K562 (cell line): ENCODE measurements around the gene SLC6A6. TPM values are rescaled to one million over a fixed set of nuclear protein-coding genes. Genes with fewer than 3 reads are reported as not detected.

Experiments
- ATAC-seq: fragments of 200-7000 bp; cut with Tn5 transposase; 3 replicates; pipeline ENCODE4 v1.9.1; 2020; ENCODE audit warnings: moderate library complexity
- BruUV-seq: library from RNA; stranded (reverse); fragments of 400-500 nt; replicated peaks from 2 replicates; lab custom pipeline; 2021; lab: Mats Ljungman, UMichigan
- CTCF ChIA-PET: fragments of 300-600 bp; formaldehyde crosslinking; extraction: SDS; loops from one replicate; lab custom pipeline; 2021; ENCODE audit warnings: low intra/inter-chr PET ratio; lab: Yijun Ruan, JAX
- POLR2A ChIA-PET: fragments of 300-600, 350-650 bp; sonication (Branson Sonifier 250); formaldehyde crosslinking; extraction: SDS; loops from one replicate; lab custom pipeline; 2021; ENCODE audit warnings: antibody characterized with exemption, inconsistent platforms; lab: Yijun Ruan, JAX
- DNase-seq, 4 experiments: peaks; one replicate each; pipeline versions ENCODE4 v3.0.0 to v3.0.0-alpha.2; 2011 to 2018; ENCODE audit warnings: low spot score in 3 of 4, mixed read lengths in 3 of 4; ENCODE audit errors: extremely low read depth in 1 of 4
- FAIRE-seq: peaks from 2 replicates; lab custom pipeline; 2011; peaks lifted over from hg19 to GRCh38; lab: Jason Lieb, UNC
- H2AFZ ChIP-seq: 2 replicates; pipeline ENCODE4 v1.6.0; 2011; ENCODE audit warnings: low read depth, low read length, control low read depth, inconsistent platforms
- H3K27ac ChIP-seq: fragments of 200-600 bp; 3 replicates; pipeline ENCODE4 v1.8.0; 2011; ENCODE audit warnings: low read depth, mild to moderate bottlenecking, control low read depth, inconsistent platforms, low read length, moderate library complexity, mixed read lengths; ENCODE audit errors: extremely low read depth
- H3K27me3 ChIP-seq, 2 experiments: fragments of 300-600 bp in 1 of 2; 2 replicates in 1 of 2; 3 replicates in 1 of 2; pipeline versions ENCODE4 v1.6.0 to v1.8.0; 2011; ENCODE audit warnings: inconsistent platforms in 2 of 2, low read length in 2 of 2, mild to moderate bottlenecking in 1 of 2, mixed read lengths in 1 of 2, moderate library complexity in 1 of 2; ENCODE audit not compliant: control insufficient read depth in 2 of 2, insufficient read depth in 2 of 2
- H3K36me3 ChIP-seq: fragments of 300-600 bp; 3 replicates; pipeline ENCODE4 v1.8.0; 2011; ENCODE audit warnings: mild to moderate bottlenecking, low read length, inconsistent platforms; ENCODE audit not compliant: control insufficient read depth, insufficient read depth
- H3K4me1 ChIP-seq, 2 experiments: fragments of 200-600 bp in 1 of 2; replicated peaks in 1 of 2; 2 replicates in 1 of 2; 3 replicates in 1 of 2; pipeline versions ENCODE4 v1.5.1 to v1.8.0; 2011; ENCODE audit warnings: inconsistent platforms in 2 of 2, low read length in 2 of 2, mild to moderate bottlenecking in 1 of 2, mixed read lengths in 1 of 2, moderate library complexity in 1 of 2; ENCODE audit not compliant: control insufficient read depth in 2 of 2, insufficient read depth in 2 of 2
- H3K4me2 ChIP-seq: 2 replicates; pipeline ENCODE4 v1.6.1; 2011; ENCODE audit warnings: low read length, control low read depth, inconsistent platforms, mixed read lengths; ENCODE audit not compliant: insufficient read depth
- H3K4me3 ChIP-seq: fragments of 200-600 bp; sonication (generic), shearing (Covaris generic); 2 replicates; pipeline ENCODE4 v1.5.1; 2016; ENCODE audit warnings: control low read depth, inconsistent platforms
- H3K79me2 ChIP-seq: fragments of 200-600 bp; 3 replicates; pipeline ENCODE4 v1.8.0; 2011; ENCODE audit warnings: low read length, inconsistent platforms; ENCODE audit not compliant: control insufficient read depth, insufficient read depth
- H3K9ac ChIP-seq, 2 experiments: 2 replicates each; pipeline versions ENCODE4 v1.6.0 to v1.6.1; 2011; ENCODE audit warnings: low read depth in 2 of 2, low read length in 2 of 2, control low read depth in 1 of 2, inconsistent platforms in 1 of 2, mild to moderate bottlenecking in 1 of 2, mixed read lengths in 1 of 2; ENCODE audit not compliant: insufficient read depth in 1 of 2
- H3K9me1 ChIP-seq: one replicate; pipeline ENCODE4 v1.6.0; 2011; ENCODE audit warnings: inconsistent platforms, mild to moderate bottlenecking, low read length, moderate library complexity; ENCODE audit not compliant: control insufficient read depth, insufficient read depth
- H3K9me3 ChIP-seq: replicated peaks from 2 replicates; pipeline ENCODE4 v1.5.1; 2011; ENCODE audit warnings: low read depth, low read length, inconsistent platforms; ENCODE audit not compliant: control insufficient read depth, insufficient read depth
- H4K20me1 ChIP-seq: replicated peaks from 2 replicates; pipeline ENCODE4 v1.6.1; 2011; ENCODE audit warnings: low read length, inconsistent platforms, mixed read lengths; ENCODE audit not compliant: control insufficient read depth, insufficient read depth
- ADNP ChIP-seq: fragments of 200-800 bp; sonication (Bioruptor generic); IDR thresholded peaks from 2 replicates; pipeline ENCODE4 v1.6.1; 2016; ENCODE audit warnings: missing genetic modification characterization, missing compliant biosample characterization
- BCOR ChIP-seq: fragments of 450-650 bp; IDR thresholded peaks from 2 replicates; pipeline ENCODE4 v1.6.1; 2016
- FOXP4 ChIP-seq: sonication (generic); formaldehyde crosslinking; IDR thresholded peaks from 2 replicates; pipeline ENCODE4 v1.8.0; 2022; ENCODE audit warnings: mild to moderate bottlenecking, missing genetic modification reagents, borderline replicate concordance
- HDAC2 ChIP-seq: fragments of 450-650 bp; IDR thresholded peaks from 2 replicates; pipeline ENCODE4 v1.6.1; 2016; ENCODE audit warnings: mild to moderate bottlenecking
- HDGF ChIP-seq: fragments of 450-650 bp; IDR thresholded peaks from 2 replicates; pipeline ENCODE4 v1.6.1; 2016
- HES1 ChIP-seq: fragments of 450-650 bp; IDR thresholded peaks from 2 replicates; pipeline ENCODE4 v1.6.1; 2016; ENCODE audit warnings: low read depth, mild to moderate bottlenecking, moderate library complexity
- MAX ChIP-seq: sonication (generic); formaldehyde crosslinking; IDR thresholded peaks from 2 replicates; pipeline ENCODE4 v1.9.0; 2022; ENCODE audit warnings: mild to moderate bottlenecking, missing genetic modification reagents
- MYNN ChIP-seq, 2 experiments: sonication (generic); formaldehyde crosslinking in 1 of 2; IDR thresholded peaks; 2 replicates each; pipeline versions ENCODE4 v1.5.0 to v1.6.1; 2016 to 2020; ENCODE audit warnings: antibody characterized with exemption in 1 of 2, missing genetic modification reagents in 1 of 2
- NFIX ChIP-seq: fragments of 250-450 bp; sonication (Bioruptor Pico); IDR thresholded peaks from 2 replicates; pipeline ENCODE4 v1.4.0; 2020; ENCODE audit warnings: low read depth, mild to moderate bottlenecking, moderate library complexity
- PCBP1 ChIP-seq: fragments of 200-400 bp; formaldehyde crosslinking; IDR thresholded peaks from 2 replicates; pipeline ENCODE4 v1.6.1; 2018; ENCODE audit warnings: mild to moderate bottlenecking, low read depth, low read length; ENCODE audit not compliant: poor library complexity, severe bottlenecking
- TOE1 ChIP-seq, 2 experiments: fragments of 450-650 bp in 1 of 2; sonication (generic) in 1 of 2; formaldehyde crosslinking in 1 of 2; IDR thresholded peaks; 2 replicates each; pipeline versions ENCODE4 v1.7.1 to v1.8.0; 2016 to 2022; ENCODE audit warnings: borderline replicate concordance in 2 of 2, mild to moderate bottlenecking in 2 of 2, antibody characterized with exemption in 1 of 2, inconsistent platforms in 1 of 2, low read depth in 1 of 2, missing genetic modification reagents in 1 of 2, moderate library complexity in 1 of 2
- ZEB2 ChIP-seq: fragments of 450-650 bp; IDR thresholded peaks from 2 replicates; pipeline ENCODE4 v1.6.1; 2016
- ZKSCAN8 ChIP-seq: fragments of 200-800 bp; sonication (Bioruptor generic); IDR thresholded peaks from 2 replicates; pipeline ENCODE4 v1.6.1; 2016; ENCODE audit warnings: missing genetic modification characterization, missing compliant biosample characterization
- ZNF239 ChIP-seq: fragments of 250-450 bp; sonication (Bioruptor Pico); IDR thresholded peaks from 2 replicates; pipeline ENCODE4 v1.4.0; 2020; ENCODE audit warnings: mild to moderate bottlenecking
- ZNF592 ChIP-seq: fragments of 450-650 bp; IDR thresholded peaks from 2 replicates; pipeline ENCODE4 v1.6.1; 2017; ENCODE audit warnings: antibody characterized with exemption, mild to moderate bottlenecking
- ZNF707 ChIP-seq: fragments of 250-450 bp; sonication (Bioruptor Pico); conservative IDR thresholded peaks from 2 replicates; pipeline ENCODE4 v1.8.0; 2022; ENCODE audit warnings: inconsistent platforms, mild to moderate bottlenecking, moderate library complexity
- WGBS: fragments of 100-300 bp; shearing (Covaris generic); methylation state at CpG from one replicate; pipeline ENCODE4 v1.1.6; 2016; ENCODE audit warnings: low coverage, mixed read lengths; ENCODE audit not compliant: insufficient coverage; ENCODE audit errors: missing lambda C conversion rate; 5-methylcytosine and 5-hydroxymethylcytosine counted together
- in situ Hi-C: fragments of 300-500 bp; cut with MboI; formaldehyde crosslinking; loops from 4 replicates; pipeline ENCODE4 v1.15.0; 2018; ENCODE audit warnings: inconsistent platforms, mixed read lengths
- intact Hi-C: fragments of 100-400 bp; cut with micrococcal nuclease; formaldehyde crosslinking; loops from 2 replicates; pipeline ENCODE4 v1.14.2; 2022
- polyA plus RNA-seq, 8 experiments: library from polyadenylated mRNA; depleted of rRNA in 4 of 8; stranded (reverse) in 5 of 8; unstranded in 3 of 8; fragments of >200 nt; fragmentation: Nextera tagmentation in 2 of 8; fragmentation: Illumina TruSeq in 1 of 8; extraction: Ambion mirVana in 2 of 8; extraction: Trizol in 1 of 8; gene quantifications; 2 replicates each; pipeline versions ENCODE4 v1.2.1 to v1.2.3, GENCODE V29; 2011 to 2014; ENCODE audit warnings: inconsistent platforms in 1 of 8, missing spikeins in 1 of 8
- total RNA-seq, 7 experiments: library from RNA; depleted of rRNA in 6 of 7; stranded (reverse); fragments of >200 nt in 6 of 7; fragmentation: Illumina TruSeq in 2 of 7; extraction: Trizol in 2 of 7; gene quantifications; 2 replicates each; pipeline versions ENCODE4 v1.2.1 to v1.2.3, GENCODE V29; 2011 to 2021; ENCODE audit warnings: low replicate concordance in 1 of 7

SLC6A6 gene
- total and polyA plus RNA-seq, 9 of the 15 experiments (the other 6 are each of a cell fraction or from before 2014, with no cell fraction given), result 12.3 to 203 (median 93.2) TPM

- DNase-seq (peak in 3 of 4 experiments; percentile 42 to 47 (median 45)), ATAC-seq (peak; percentile 49), FAIRE-seq (peak; percentile 73)
- H3K27ac ChIP-seq, result no peak overlapping the region
- H3K9ac ChIP-seq, result peak overlapping the region in 1 of 2 experiments; percentile 26; a peak in 1 of 4 replicates
- no peak overlapping the region for H3K4me2 ChIP-seq
- no peaks in the 10 kb centered on the region for H3K79me2 ChIP-seq
- no peaks in the 10 kb centered on the region for H3K36me3 ChIP-seq
- H3K4me3 ChIP-seq, result no peak overlapping the region
- in situ Hi-C loops, result no loop called here
- CTCF ChIA-PET, result no interaction called here
- intact Hi-C loops, result no loop called here
- peak overlapping the region; percentile 64 for H2AFZ ChIP-seq
- peaks cover 26 to 32% of the 10 kb centered on the region in 2 experiments; a peak in 4 of 5 replicates for H3K4me1 ChIP-seq
- no peaks in the 10 kb centered on the region for H3K9me1 ChIP-seq
- H3K9me3 ChIP-seq, result no peaks in the 10 kb centered on the region
- no TSS peak for BruUV-seq
- no peaks in the 10 kb centered on the region for H3K27me3 ChIP-seq
- H4K20me1 ChIP-seq, result no peaks in the 10 kb centered on the region
- POLR2A ChIA-PET, result interaction anchor here (0.7 to 1.0 kb wide), 2 partner anchors 14 to 114 kb away, joined by 3 to 5 read pairs; no protein-coding TSS in a partner anchor
- WGBS, result 8% methylated on average over 8 of the region's 8 CpGs
- TF ChIP-seq HDAC2 (no peak), HES1 (no peak), ZNF707 (no peak), FOXP4 (CRISPR knock-in tag) (no peak), MYNN (IDR thresholded peaks at IDR 0.05) (no peak), MYNN (CRISPR knock-in tag; IDR thresholded peaks at IDR 0.05) (no peak), ZNF239 (no peak), PCBP1 (no peak), ADNP (tag) (0 out of 2 replicates have a peak, but pooled peaks have one; percentile 24), ZNF592 (no peak), BCOR (peak; percentile 87), ZKSCAN8 (CRISPR knock-in tag) (peak; percentile 70; the same call in 1 of the 2 replicates), NFIX (CRISPR knock-in tag) (no peak), TOE1 (IDR thresholded peaks at IDR 0.05; ENCODE audit: borderline replicate concordance) (no peak), TOE1 (CRISPR knock-in tag; IDR thresholded peaks at IDR 0.05; ENCODE audit: borderline replicate concordance, low read depth) (no peak), ZEB2 (no peak), MAX (peak; percentile 50), HDGF (no peak)
Observed at GRCh38 chr3:14366248-14366647, 36.2 kb upstream of the SLC6A6 start.
